Ovary (tissue), 3 donors: ENCODE results near the gene GNPTG.

ENCODE experiments used
- POLR2A ChIP-seq: fragments of 450-650 bp; IDR thresholded peaks from one replicate; pipeline ENCODE4 v1.6.1; 2017; ENCODE audit warnings: antibody characterized with exemption, mild to moderate bottlenecking, moderate library complexity
- TF ChIP-seq, protein P1 (sequence below), 3 donors: fragments of 450-650 bp in 2 of 3; fragments of 200-600 bp in 1 of 3; IDR thresholded peaks; one replicate each; pipeline versions ENCODE4 v1.5.1 to v1.8.0; 2016 to 2022; ENCODE audit warnings: antibody characterized with exemption in 3 of 3, mild to moderate bottlenecking in 1 of 3
- donor health status: DM: no; HTN: no; CAD: no.

- TF ChIP-seq, protein P1, sequence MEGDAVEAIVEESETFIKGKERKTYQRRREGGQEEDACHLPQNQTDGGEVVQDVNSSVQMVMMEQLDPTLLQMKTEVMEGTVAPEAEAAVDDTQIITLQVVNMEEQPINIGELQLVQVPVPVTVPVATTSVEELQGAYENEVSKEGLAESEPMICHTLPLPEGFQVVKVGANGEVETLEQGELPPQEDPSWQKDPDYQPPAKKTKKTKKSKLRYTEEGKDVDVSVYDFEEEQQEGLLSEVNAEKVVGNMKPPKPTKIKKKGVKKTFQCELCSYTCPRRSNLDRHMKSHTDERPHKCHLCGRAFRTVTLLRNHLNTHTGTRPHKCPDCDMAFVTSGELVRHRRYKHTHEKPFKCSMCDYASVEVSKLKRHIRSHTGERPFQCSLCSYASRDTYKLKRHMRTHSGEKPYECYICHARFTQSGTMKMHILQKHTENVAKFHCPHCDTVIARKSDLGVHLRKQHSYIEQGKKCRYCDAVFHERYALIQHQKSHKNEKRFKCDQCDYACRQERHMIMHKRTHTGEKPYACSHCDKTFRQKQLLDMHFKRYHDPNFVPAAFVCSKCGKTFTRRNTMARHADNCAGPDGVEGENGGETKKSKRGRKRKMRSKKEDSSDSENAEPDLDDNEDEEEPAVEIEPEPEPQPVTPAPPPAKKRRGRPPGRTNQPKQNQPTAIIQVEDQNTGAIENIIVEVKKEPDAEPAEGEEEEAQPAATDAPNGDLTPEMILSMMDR (IDR thresholded peaks at IDR 0.05): no peak
- TF ChIP-seq POLR2A: no peak
Observed at GRCh38 chr16:1349351-1349750, 2.4 kb upstream of the GNPTG start.
